ENCODE results near the gene PCDHA10. TPM values are rescaled to one million over a fixed set of nuclear protein-coding genes. Genes with fewer than 3 reads are reported as not detected.
"Not testable (repeated sequence)": the region's sequence is repeated elsewhere in the genome, so short reads cannot be mapped to it uniquely, and the experiment has no call there.

The PCDHA10 gene, protein sequence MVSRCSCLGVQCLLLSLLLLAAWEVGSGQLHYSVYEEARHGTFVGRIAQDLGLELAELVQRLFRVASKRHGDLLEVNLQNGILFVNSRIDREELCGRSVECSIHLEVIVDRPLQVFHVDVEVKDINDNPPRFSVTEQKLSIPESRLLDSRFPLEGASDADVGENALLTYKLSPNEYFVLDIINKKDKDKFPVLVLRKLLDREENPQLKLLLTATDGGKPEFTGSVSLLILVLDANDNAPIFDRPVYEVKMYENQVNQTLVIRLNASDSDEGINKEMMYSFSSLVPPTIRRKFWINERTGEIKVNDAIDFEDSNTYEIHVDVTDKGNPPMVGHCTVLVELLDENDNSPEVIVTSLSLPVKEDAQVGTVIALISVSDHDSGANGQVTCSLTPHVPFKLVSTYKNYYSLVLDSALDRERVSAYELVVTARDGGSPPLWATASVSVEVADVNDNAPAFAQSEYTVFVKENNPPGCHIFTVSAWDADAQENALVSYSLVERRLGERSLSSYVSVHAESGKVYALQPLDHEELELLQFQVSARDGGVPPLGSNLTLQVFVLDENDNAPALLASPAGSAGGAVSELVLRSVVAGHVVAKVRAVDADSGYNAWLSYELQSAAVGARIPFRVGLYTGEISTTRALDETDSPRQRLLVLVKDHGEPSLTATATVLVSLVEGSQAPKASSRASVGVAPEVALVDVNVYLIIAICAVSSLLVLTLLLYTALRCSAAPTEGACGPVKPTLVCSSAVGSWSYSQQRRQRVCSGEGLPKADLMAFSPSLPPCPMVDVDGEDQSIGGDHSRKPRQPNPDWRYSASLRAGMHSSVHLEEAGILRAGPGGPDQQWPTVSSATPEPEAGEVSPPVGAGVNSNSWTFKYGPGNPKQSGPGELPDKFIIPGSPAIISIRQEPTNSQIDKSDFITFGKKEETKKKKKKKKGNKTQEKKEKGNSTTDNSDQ
- under 1 TPM in 3 of 6 experiments, not detected in 3; 0.05 to 0.07 (median 0.06) TPM for total RNA-seq
- long read RNA-seq: 0 reads

- Histone ChIP-seq H3K27me3 (no peaks in the 10 kb centered on the region), H3K9me3 (peaks cover 0 to 4% (median 0%) of the 10 kb centered on the region in 4 donors), H3K4me3 (no peak within 1 kb of the TSS), H3K4me1 (no peaks in the 10 kb centered on the region), H3K36me3 (no peaks in the 10 kb centered on the region), H3K27ac (no peak within 1 kb of the TSS)
- DNase-seq (no peak), ATAC-seq (no peak)
- TF ChIP-seq CTCF (IDR thresholded peaks at IDR 0.05): peak in 1 of 4 donors; percentile 11
- no peak for TF ChIP-seq POLR2A (IDR thresholded peaks at IDR 0.05)
- WGBS (ENCODE audit: insufficient coverage, low coverage, low lambda C conversion rate, missing lambda C conversion rate): 14% methylated on average over 29 of the region's 44 CpGs
- intact Hi-C loops (cut with DNase I): no loop called here
Measured at GRCh38 chr5:140855772-140856674, at the start of gene PCDHA10. PCDHA10 (plus strand) TSS chr5:140855897; CDS start chr5:140856049, 152 bp downstream.

- H3K4me1 ChIP-seq: no peaks in the 10 kb centered on the region
- 16% methylated on average over 8 of the region's 47 CpGs for WGBS (ENCODE audit: insufficient coverage, low coverage, low lambda C conversion rate, missing lambda C conversion rate)
- no peaks in the 10 kb centered on the region for H3K27me3 ChIP-seq
- no peaks in the 10 kb centered on the region for H3K36me3 ChIP-seq
- H3K27ac ChIP-seq: no peak within 1 kb of the TSS
- intact Hi-C loops (cut with DNase I): no loop called here
- ATAC-seq (no peak), DNase-seq (no peak)
- peak in 2 of 4 donors; percentile 7 to 15 for TF ChIP-seq CTCF (IDR thresholded peaks at IDR 0.05)
- TF ChIP-seq POLR2A (IDR thresholded peaks at IDR 0.05): no peak
- no peak within 1 kb of the TSS for H3K4me3 ChIP-seq
- peaks cover 0 to 10% (median 0%) of the 10 kb centered on the region in 4 donors for H3K9me3 ChIP-seq
Measured at GRCh38 chr5:140806834-140807775, 48.6 kb upstream of the PCDHA10 start, which contains the start of gene PCDHA4. PCDHA4 (plus strand) TSS chr5:140807068.

- H3K36me3 ChIP-seq; H3K27ac ChIP-seq; intact Hi-C loops (cut with DNase I); DNase-seq; H3K4me3 ChIP-seq; H3K4me1 ChIP-seq; H3K27me3 ChIP-seq; ATAC-seq: not testable (repeated sequence)
- peaks cover 0 to 10% (median 0%) of the 10 kb centered on the region in 4 donors for H3K9me3 ChIP-seq
- WGBS (ENCODE audit: insufficient coverage, low coverage, low lambda C conversion rate, missing lambda C conversion rate): 57% methylated on average over 32 of the region's 62 CpGs
Measured at GRCh38 chr5:140808241-140808888, 47.3 kb upstream of the PCDHA10 start.

GRCh38 chr5:140808889-140809291, 46.8 kb upstream of the PCDHA10 start:
- Histone ChIP-seq H3K4me1 (no peaks in the 10 kb centered on the region), H3K9me3 (peaks cover 0 to 10% (median 0%) of the 10 kb centered on the region in 4 donors), H3K4me3 (no peak overlapping the region), H3K27me3 (no peaks in the 10 kb centered on the region), H3K27ac (no peak overlapping the region), H3K36me3 (no peaks in the 10 kb centered on the region)
- 20% methylated on average over 1 of the region's 43 CpGs for WGBS (ENCODE audit: insufficient coverage, low coverage, low lambda C conversion rate, missing lambda C conversion rate)
- intact Hi-C loops (cut with DNase I): no loop called here
- ATAC-seq: no peak
- TF ChIP-seq CTCF (IDR thresholded peaks at IDR 0.05) (no peak), POLR2A (IDR thresholded peaks at IDR 0.05) (no peak)
- peak in 1 of 3 donors; percentile 53 for DNase-seq

Data from right lobe of liver (tissue), 6 donors.